ENCODE measurements around the gene EXOG.

DNA sequence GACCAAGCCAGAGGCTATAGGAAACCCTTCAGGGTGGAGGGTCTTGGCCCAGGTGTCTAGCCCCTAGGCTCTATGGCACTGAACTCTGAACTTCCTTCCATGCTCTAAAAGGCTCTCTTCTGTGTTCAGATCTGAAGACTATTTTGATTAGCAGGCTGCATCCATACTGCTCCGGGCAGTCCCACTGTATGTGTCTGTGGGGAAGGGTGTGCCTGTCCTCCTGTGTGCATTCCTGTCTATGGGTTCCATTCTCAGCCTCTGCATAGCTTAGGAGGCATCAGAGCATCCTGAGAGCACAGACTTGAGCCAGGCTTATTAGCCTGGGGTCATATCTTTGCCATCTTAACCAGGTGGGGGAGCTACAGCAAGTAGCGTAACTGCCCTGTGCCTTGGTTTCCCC is 38.0 kb downstream of the EXOG start:
- TF ChIP-seq ZFP30 (CRISPR knock-in tag; IDR thresholded peaks at IDR 0.05) (no peak), PPARA (CRISPR knock-in tag; IDR thresholded peaks at IDR 0.05; ENCODE audit: borderline replicate concordance) (no peak), CSDC2 (CRISPR knock-in tag; IDR thresholded peaks at IDR 0.05) (no peak), ARNTL (CRISPR knock-in tag; IDR thresholded peaks at IDR 0.05; ENCODE audit: borderline replicate concordance, low read depth) (no peak), ZFP3 (CRISPR knock-in tag; IDR thresholded peaks at IDR 0.05) (no peak), OSR1 (CRISPR knock-in tag; IDR thresholded peaks at IDR 0.05) (no peak), ZNF565 (CRISPR knock-in tag; conservative IDR thresholded peaks at IDR 0.05; ENCODE audit: low read depth) (no peak)
- TF ChIP-seq, protein P1, sequence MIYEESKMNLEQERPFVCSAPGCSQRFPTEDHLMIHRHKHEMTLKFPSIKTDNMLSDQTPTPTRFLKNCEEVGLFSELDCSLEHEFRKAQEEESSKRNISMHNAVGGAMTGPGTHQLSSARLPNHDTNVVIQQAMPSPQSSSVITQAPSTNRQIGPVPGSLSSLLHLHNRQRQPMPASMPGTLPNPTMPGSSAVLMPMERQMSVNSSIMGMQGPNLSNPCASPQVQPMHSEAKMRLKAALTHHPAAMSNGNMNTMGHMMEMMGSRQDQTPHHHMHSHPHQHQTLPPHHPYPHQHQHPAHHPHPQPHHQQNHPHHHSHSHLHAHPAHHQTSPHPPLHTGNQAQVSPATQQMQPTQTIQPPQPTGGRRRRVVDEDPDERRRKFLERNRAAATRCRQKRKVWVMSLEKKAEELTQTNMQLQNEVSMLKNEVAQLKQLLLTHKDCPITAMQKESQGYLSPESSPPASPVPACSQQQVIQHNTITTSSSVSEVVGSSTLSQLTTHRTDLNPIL (CRISPR knock-in tag; IDR thresholded peaks at IDR 0.05; ENCODE audit: low read depth): no peak
- TF ChIP-seq, protein P2, sequence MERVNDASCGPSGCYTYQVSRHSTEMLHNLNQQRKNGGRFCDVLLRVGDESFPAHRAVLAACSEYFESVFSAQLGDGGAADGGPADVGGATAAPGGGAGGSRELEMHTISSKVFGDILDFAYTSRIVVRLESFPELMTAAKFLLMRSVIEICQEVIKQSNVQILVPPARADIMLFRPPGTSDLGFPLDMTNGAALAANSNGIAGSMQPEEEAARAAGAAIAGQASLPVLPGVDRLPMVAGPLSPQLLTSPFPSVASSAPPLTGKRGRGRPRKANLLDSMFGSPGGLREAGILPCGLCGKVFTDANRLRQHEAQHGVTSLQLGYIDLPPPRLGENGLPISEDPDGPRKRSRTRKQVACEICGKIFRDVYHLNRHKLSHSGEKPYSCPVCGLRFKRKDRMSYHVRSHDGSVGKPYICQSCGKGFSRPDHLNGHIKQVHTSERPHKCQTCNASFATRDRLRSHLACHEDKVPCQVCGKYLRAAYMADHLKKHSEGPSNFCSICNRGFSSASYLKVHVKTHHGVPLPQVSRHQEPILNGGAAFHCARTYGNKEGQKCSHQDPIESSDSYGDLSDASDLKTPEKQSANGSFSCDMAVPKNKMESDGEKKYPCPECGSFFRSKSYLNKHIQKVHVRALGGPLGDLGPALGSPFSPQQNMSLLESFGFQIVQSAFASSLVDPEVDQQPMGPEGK (CRISPR knock-in tag; IDR thresholded peaks at IDR 0.05; ENCODE audit: borderline replicate concordance): no peak
- TF ChIP-seq, protein P3, sequence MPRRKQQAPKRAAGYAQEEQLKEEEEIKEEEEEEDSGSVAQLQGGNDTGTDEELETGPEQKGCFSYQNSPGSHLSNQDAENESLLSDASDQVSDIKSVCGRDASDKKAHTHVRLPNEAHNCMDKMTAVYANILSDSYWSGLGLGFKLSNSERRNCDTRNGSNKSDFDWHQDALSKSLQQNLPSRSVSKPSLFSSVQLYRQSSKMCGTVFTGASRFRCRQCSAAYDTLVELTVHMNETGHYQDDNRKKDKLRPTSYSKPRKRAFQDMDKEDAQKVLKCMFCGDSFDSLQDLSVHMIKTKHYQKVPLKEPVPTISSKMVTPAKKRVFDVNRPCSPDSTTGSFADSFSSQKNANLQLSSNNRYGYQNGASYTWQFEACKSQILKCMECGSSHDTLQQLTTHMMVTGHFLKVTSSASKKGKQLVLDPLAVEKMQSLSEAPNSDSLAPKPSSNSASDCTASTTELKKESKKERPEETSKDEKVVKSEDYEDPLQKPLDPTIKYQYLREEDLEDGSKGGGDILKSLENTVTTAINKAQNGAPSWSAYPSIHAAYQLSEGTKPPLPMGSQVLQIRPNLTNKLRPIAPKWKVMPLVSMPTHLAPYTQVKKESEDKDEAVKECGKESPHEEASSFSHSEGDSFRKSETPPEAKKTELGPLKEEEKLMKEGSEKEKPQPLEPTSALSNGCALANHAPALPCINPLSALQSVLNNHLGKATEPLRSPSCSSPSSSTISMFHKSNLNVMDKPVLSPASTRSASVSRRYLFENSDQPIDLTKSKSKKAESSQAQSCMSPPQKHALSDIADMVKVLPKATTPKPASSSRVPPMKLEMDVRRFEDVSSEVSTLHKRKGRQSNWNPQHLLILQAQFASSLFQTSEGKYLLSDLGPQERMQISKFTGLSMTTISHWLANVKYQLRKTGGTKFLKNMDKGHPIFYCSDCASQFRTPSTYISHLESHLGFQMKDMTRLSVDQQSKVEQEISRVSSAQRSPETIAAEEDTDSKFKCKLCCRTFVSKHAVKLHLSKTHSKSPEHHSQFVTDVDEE (CRISPR knock-in tag; IDR thresholded peaks at IDR 0.05): no peak

Measured in SK-N-SH treated with all-trans-retinoic acid at 6 μM for 48 hours (cell line).